ENCODE measurements around the gene ENO4.
A peak's percentile ranks its signal among the peaks of the same experiment; 100 is the strongest.

ENO4 gene

GRCh38 chr10:116803451-116804249 lies 45.6 kb upstream of the ENO4 start:
- no peaks in the 10 kb centered on the region for H3K79me1 ChIP-seq (ENCODE audit: low read length)
- H3K56ac ChIP-seq (ENCODE audit: low read length) = no peak overlapping the region
- no peaks in the 10 kb centered on the region for H3K4me1 ChIP-seq (ENCODE audit: control insufficient read depth, low read depth, low read length)
- no peak overlapping the region for H4K5ac ChIP-seq (ENCODE audit: low read length)
- H3K79me2 ChIP-seq (ENCODE audit: control insufficient read depth, insufficient read depth, low read length) = no peaks in the 10 kb centered on the region
- H3K18ac ChIP-seq (ENCODE audit: low read length) = no peak overlapping the region
- H2BK5ac ChIP-seq (ENCODE audit: low read length) = no peak overlapping the region
- H3K27me3 ChIP-seq (ENCODE audit: insufficient read depth, low read length, poor library complexity) = no peaks in the 10 kb centered on the region
- no peak for DNase-seq
- no peak overlapping the region for H4K8ac ChIP-seq (ENCODE audit: low read depth, low read length)
- no peaks in the 10 kb centered on the region for H3K36me3 ChIP-seq (ENCODE audit: control insufficient read depth, insufficient read depth, low read length)
- WGBS (ENCODE audit: extremely low coverage, insufficient coverage, low lambda C conversion rate) = no CpG with 5 or more reads among the region's 22 CpGs
- no peak overlapping the region for H3K23ac ChIP-seq (ENCODE audit: low read length)
- H3K4ac ChIP-seq (ENCODE audit: low read depth, low read length) = no peak overlapping the region
- no peak overlapping the region for H2AK5ac ChIP-seq (ENCODE audit: low read length)
- H3K4me2 ChIP-seq (ENCODE audit: low read length) = no peak overlapping the region
- H2BK15ac ChIP-seq (replicated peaks; ENCODE audit: low read depth) = no peak overlapping the region
- no peak overlapping the region for H2BK120ac ChIP-seq (ENCODE audit: low read depth, low read length)
- no peak overlapping the region for H3K27ac ChIP-seq (ENCODE audit: low read depth, low read length)
- no peak overlapping the region for H3K4me3 ChIP-seq (ENCODE audit: low read length)
- no peak overlapping the region for H3K9ac ChIP-seq (ENCODE audit: low read length)

- Histone ChIP-seq H2BK120ac (ENCODE audit: low read depth, low read length) (no peak overlapping the region), H4K5ac (ENCODE audit: low read length) (no peak overlapping the region), H2AK5ac (ENCODE audit: low read length) (no peak overlapping the region), H3K27ac (ENCODE audit: low read depth, low read length) (no peak overlapping the region), H3K79me1 (ENCODE audit: low read length) (no peaks in the 10 kb centered on the region), H4K8ac (ENCODE audit: low read depth, low read length) (no peak overlapping the region), H2BK15ac (replicated peaks; ENCODE audit: low read depth) (no peak overlapping the region), H3K79me2 (ENCODE audit: control insufficient read depth, insufficient read depth, low read length) (no peaks in the 10 kb centered on the region), H3K9ac (ENCODE audit: low read length) (no peak overlapping the region), H3K4me1 (ENCODE audit: control insufficient read depth, low read depth, low read length) (peaks cover 5% of the 10 kb centered on the region), H3K23ac (ENCODE audit: low read length) (no peak overlapping the region), H3K4me3 (ENCODE audit: low read length) (no peak overlapping the region), H3K4me2 (ENCODE audit: low read length) (no peak overlapping the region), H3K18ac (ENCODE audit: low read length) (no peak overlapping the region), H3K56ac (ENCODE audit: low read length) (no peak overlapping the region), H3K36me3 (ENCODE audit: control insufficient read depth, insufficient read depth, low read length) (no peaks in the 10 kb centered on the region), H3K4ac (ENCODE audit: low read depth, low read length) (no peak overlapping the region), H2BK5ac (ENCODE audit: low read length) (no peak overlapping the region), H3K27me3 (ENCODE audit: insufficient read depth, low read length, poor library complexity) (no peaks in the 10 kb centered on the region)
- DNase-seq = no peak
- no CpG with 5 or more reads among the region's 13 CpGs for WGBS (ENCODE audit: extremely low coverage, insufficient coverage, low lambda C conversion rate)
These were observed 40.6 kb upstream of the ENO4 start for GRCh38 chr10:116808706-116809105.

- Histone ChIP-seq H2BK5ac (ENCODE audit: low read length) (no peak overlapping the region), H3K36me3 (ENCODE audit: control insufficient read depth, insufficient read depth, low read length) (no peaks in the 10 kb centered on the region), H2AK5ac (ENCODE audit: low read length) (no peak overlapping the region), H3K18ac (ENCODE audit: low read length) (no peak overlapping the region), H3K27ac (ENCODE audit: low read depth, low read length) (no peak overlapping the region), H3K79me2 (ENCODE audit: control insufficient read depth, insufficient read depth, low read length) (no peaks in the 10 kb centered on the region), H3K27me3 (ENCODE audit: insufficient read depth, low read length, poor library complexity) (no peaks in the 10 kb centered on the region), H2BK120ac (ENCODE audit: low read depth, low read length) (no peak overlapping the region), H4K8ac (ENCODE audit: low read depth, low read length) (no peak overlapping the region), H3K4me1 (ENCODE audit: control insufficient read depth, low read depth, low read length) (peaks cover 5% of the 10 kb centered on the region), H3K4ac (ENCODE audit: low read depth, low read length) (no peak overlapping the region), H3K56ac (ENCODE audit: low read length) (no peak overlapping the region), H4K5ac (ENCODE audit: low read length) (no peak overlapping the region), H3K4me2 (ENCODE audit: low read length) (no peak overlapping the region), H3K9ac (ENCODE audit: low read length) (no peak overlapping the region), H2BK15ac (replicated peaks; ENCODE audit: low read depth) (no peak overlapping the region), H3K23ac (ENCODE audit: low read length) (no peak overlapping the region), H3K79me1 (ENCODE audit: low read length) (no peaks in the 10 kb centered on the region), H3K4me3 (ENCODE audit: low read length) (no peak overlapping the region)
- DNase-seq = peak; percentile 50
- no CpG with 5 or more reads among the region's 20 CpGs for WGBS (ENCODE audit: extremely low coverage, insufficient coverage, low lambda C conversion rate)
These were observed 39.7 kb upstream of the ENO4 start for GRCh38 chr10:116809483-116810119.

DNA sequence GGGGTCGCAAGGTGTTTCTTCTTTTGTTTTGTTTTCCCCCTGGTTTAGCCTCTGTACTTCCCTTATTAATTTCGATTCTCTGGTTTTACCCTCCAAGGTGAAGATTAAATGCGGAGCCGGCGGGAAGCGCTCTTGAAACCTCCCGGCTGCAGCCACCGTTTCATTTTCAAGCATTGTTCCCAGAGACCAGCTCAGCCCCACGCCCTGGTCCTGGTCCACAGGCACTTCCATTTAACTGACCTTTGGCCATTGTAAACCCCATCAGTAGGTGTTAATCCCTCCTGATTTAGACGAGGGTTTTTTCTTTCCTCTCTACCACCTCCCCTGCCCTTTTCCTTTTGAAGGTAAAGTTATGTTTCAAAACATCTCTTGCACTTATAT lies 39.2 kb upstream of the ENO4 start:
- Histone ChIP-seq H3K79me1 (ENCODE audit: low read length) (no peaks in the 10 kb centered on the region), H3K4me2 (ENCODE audit: low read length) (no peak overlapping the region), H2BK15ac (replicated peaks; ENCODE audit: low read depth) (no peak overlapping the region), H3K79me2 (ENCODE audit: control insufficient read depth, insufficient read depth, low read length) (no peaks in the 10 kb centered on the region), H4K8ac (ENCODE audit: low read depth, low read length) (no peak overlapping the region), H3K23ac (ENCODE audit: low read length) (no peak overlapping the region), H3K18ac (ENCODE audit: low read length) (no peak overlapping the region), H3K9ac (ENCODE audit: low read length) (no peak overlapping the region), H3K27me3 (ENCODE audit: insufficient read depth, low read length, poor library complexity) (no peaks in the 10 kb centered on the region), H2AK5ac (ENCODE audit: low read length) (no peak overlapping the region), H2BK5ac (ENCODE audit: low read length) (no peak overlapping the region), H3K36me3 (ENCODE audit: control insufficient read depth, insufficient read depth, low read length) (no peaks in the 10 kb centered on the region), H3K56ac (ENCODE audit: low read length) (no peak overlapping the region), H3K4me1 (ENCODE audit: control insufficient read depth, low read depth, low read length) (peaks cover 5% of the 10 kb centered on the region), H3K4me3 (ENCODE audit: low read length) (no peak overlapping the region), H2BK120ac (ENCODE audit: low read depth, low read length) (no peak overlapping the region), H3K27ac (ENCODE audit: low read depth, low read length) (no peak overlapping the region), H3K4ac (ENCODE audit: low read depth, low read length) (no peak overlapping the region), H4K5ac (ENCODE audit: low read length) (no peak overlapping the region)
- DNase-seq = peak; percentile 44
- no CpG with 5 or more reads among the region's 10 CpGs for WGBS (ENCODE audit: extremely low coverage, insufficient coverage, low lambda C conversion rate)

DNA sequence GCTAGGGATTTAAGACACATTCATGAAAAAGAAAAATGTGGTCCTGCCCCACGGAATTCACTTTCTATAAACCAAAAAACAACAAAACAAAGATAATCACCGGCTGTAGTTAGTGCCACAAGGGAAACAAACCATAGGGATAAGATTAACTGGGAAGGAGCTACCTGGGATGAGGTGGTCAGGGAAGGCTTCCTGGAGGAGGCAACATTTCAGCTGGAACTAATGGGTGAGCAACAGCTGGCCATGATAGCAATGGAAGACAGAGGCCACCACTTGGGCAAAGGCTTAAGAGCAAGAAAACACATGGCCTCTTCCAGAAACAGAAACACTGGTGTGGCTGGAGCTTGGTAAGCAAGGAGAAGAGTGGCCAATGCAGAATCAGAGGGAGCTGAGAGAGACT lies 38.4 kb upstream of the ENO4 start:
- Histone ChIP-seq H2AK5ac (ENCODE audit: low read length) (no peak overlapping the region), H3K4me2 (ENCODE audit: low read length) (no peak overlapping the region), H3K79me1 (ENCODE audit: low read length) (no peaks in the 10 kb centered on the region), H4K8ac (ENCODE audit: low read depth, low read length) (no peak overlapping the region), H4K5ac (ENCODE audit: low read length) (no peak overlapping the region), H3K36me3 (ENCODE audit: control insufficient read depth, insufficient read depth, low read length) (no peaks in the 10 kb centered on the region), H2BK5ac (ENCODE audit: low read length) (no peak overlapping the region), H3K79me2 (ENCODE audit: control insufficient read depth, insufficient read depth, low read length) (no peaks in the 10 kb centered on the region), H3K27me3 (ENCODE audit: insufficient read depth, low read length, poor library complexity) (no peaks in the 10 kb centered on the region), H3K18ac (ENCODE audit: low read length) (no peak overlapping the region), H2BK120ac (ENCODE audit: low read depth, low read length) (no peak overlapping the region), H2BK15ac (replicated peaks; ENCODE audit: low read depth) (no peak overlapping the region), H3K4me3 (ENCODE audit: low read length) (no peak overlapping the region), H3K4me1 (ENCODE audit: control insufficient read depth, low read depth, low read length) (peaks cover 5% of the 10 kb centered on the region), H3K9ac (ENCODE audit: low read length) (no peak overlapping the region), H3K27ac (ENCODE audit: low read depth, low read length) (no peak overlapping the region), H3K56ac (ENCODE audit: low read length) (no peak overlapping the region), H3K23ac (ENCODE audit: low read length) (no peak overlapping the region), H3K4ac (ENCODE audit: low read depth, low read length) (no peak overlapping the region)
- no peak for DNase-seq
- WGBS (ENCODE audit: extremely low coverage, insufficient coverage, low lambda C conversion rate) = no CpG with 5 or more reads among the region's 2 CpGs
